ENCODE measurements around the gene RBM42. TPM values are rescaled to one million over a fixed set of nuclear protein-coding genes. Genes with fewer than 3 reads are reported as not detected.
A peak's percentile ranks its signal among the peaks of the same experiment; 100 is the strongest.

RBM42 gene
- total and polyA plus RNA-seq, 9 of the 15 experiments (the other 6 are each of a cell fraction or from before 2014, with no cell fraction given) = 5.7 to 149 (median 32.4) TPM

- TF ChIP-seq ZBTB40 (IDR thresholded peaks at IDR 0.05) (peak; percentile 96), ZBTB40 (CRISPR knock-in tag; IDR thresholded peaks at IDR 0.05) (no peak), NFYB (IDR thresholded peaks at IDR 0.05; ENCODE audit: extremely low read depth, insufficient read length) (peak; percentile 97), REST (IDR thresholded peaks at IDR 0.05; ENCODE audit: borderline replicate concordance) (no peak), REST (CRISPR knock-in tag; IDR thresholded peaks at IDR 0.05; ENCODE audit: low read depth) (peak; percentile 30; the same call in 1 of the 2 replicates), PHF20 (IDR thresholded peaks at IDR 0.05; ENCODE audit: partially characterized antibody) (peak; percentile 78)
Measured at GRCh38 chr19:35648017-35648961, 19.5 kb downstream of the RBM42 start, which contains the start of gene COX6B1 (continued).

Data from K562 (cell line).